ENCODE data around the gene BACH1.

The BACH1 gene

GRCh38 chr21:29374481-29374880, 75.8 kb downstream of the BACH1 start:
- H3K4me3 ChIP-seq (replicated peaks in 1 of 2; ENCODE audit: low read depth in 2 of 2, low read length in 2 of 2): no peak overlapping the region
- no peak for DNase-seq (ENCODE audit: low read depth in 2 of 2)
- no peak for TF ChIP-seq CTCF (IDR thresholded peaks at IDR 0.05; ENCODE audit: low read depth, low read length)

- peak; percentile 56 for TF ChIP-seq CTCF (IDR thresholded peaks at IDR 0.05; ENCODE audit: low read depth, low read length)
- no peak overlapping the region for H3K4me3 ChIP-seq (replicated peaks in 1 of 2; ENCODE audit: low read depth in 2 of 2, low read length in 2 of 2)
- peak; percentile 28 to 59 for DNase-seq (ENCODE audit: low read depth in 2 of 2)
Observed at GRCh38 chr21:29376556-29376955, 77.8 kb downstream of the BACH1 start.

GRCh38 chr21:29377266-29377665, 78.5 kb downstream of the BACH1 start:
- no peak for TF ChIP-seq CTCF (IDR thresholded peaks at IDR 0.05; ENCODE audit: low read depth, low read length)
- H3K4me3 ChIP-seq (replicated peaks in 1 of 2; ENCODE audit: low read depth in 2 of 2, low read length in 2 of 2): no peak overlapping the region
- no peak for DNase-seq (ENCODE audit: low read depth in 2 of 2)

- DNase-seq (ENCODE audit: low read depth in 2 of 2): peak; percentile 9 to 64
- TF ChIP-seq CTCF (IDR thresholded peaks at IDR 0.05; ENCODE audit: low read depth, low read length): no peak
- H3K4me3 ChIP-seq (replicated peaks in 1 of 2; ENCODE audit: low read depth in 2 of 2, low read length in 2 of 2): no peak overlapping the region
Observed at GRCh38 chr21:29378832-29379231, 80.1 kb downstream of the BACH1 start.

- TF ChIP-seq CTCF (IDR thresholded peaks at IDR 0.05; ENCODE audit: low read depth, low read length): no peak
- H3K4me3 ChIP-seq (replicated peaks in 1 of 2; ENCODE audit: low read depth in 2 of 2, low read length in 2 of 2): no peak overlapping the region
- DNase-seq (ENCODE audit: low read depth in 2 of 2): no peak
Observed at GRCh38 chr21:29379517-29380054, 80.9 kb downstream of the BACH1 start.

- no peak for TF ChIP-seq CTCF (IDR thresholded peaks at IDR 0.05; ENCODE audit: low read depth, low read length)
- H3K4me3 ChIP-seq (replicated peaks in 1 of 2; ENCODE audit: low read depth in 2 of 2, low read length in 2 of 2): no peak overlapping the region
- DNase-seq (ENCODE audit: low read depth in 2 of 2): peak; percentile 32 to 61
Observed at GRCh38 chr21:29382030-29382654, 83.4 kb downstream of the BACH1 start.

Data from cardiac fibroblast (primary cell).